Right cardiac atrium (tissue), 5 donors: Measurements from ENCODE around the gene NAGLU. TPM values are rescaled to one million over a fixed set of nuclear protein-coding genes. Genes with fewer than 3 reads are reported as not detected.
"Not testable (repeated sequence)": the region's sequence is repeated elsewhere in the genome, so short reads cannot be mapped to it uniquely, and the experiment has no call there.

Source experiments
- ATAC-seq, 2 donors: fragments of 200-7000 bp; cut with Tn5 transposase; one replicate each; pipeline versions ENCODE4 v1.8.0 to v1.9.1; 2020; ENCODE audit warnings: moderate library complexity in 2 of 2, mild to moderate bottlenecking in 1 of 2
- DNase-seq, 3 donors: peaks; one replicate each; pipeline ENCODE4 v3.0.0-alpha.2; 2020
- H3K27ac ChIP-seq: one replicate; pipeline ENCODE4 v1.5.1; 2013; ENCODE audit warnings: mild to moderate bottlenecking, low read length, control low read depth, moderate library complexity
- H3K27me3 ChIP-seq: one replicate; pipeline ENCODE4 v1.6.1; 2013; ENCODE audit not compliant: control insufficient read depth, insufficient read depth
- H3K4me1 ChIP-seq: one replicate; pipeline ENCODE4 v1.6.1; 2013; ENCODE audit warnings: low read length; ENCODE audit not compliant: control insufficient read depth, insufficient read depth
- H3K4me3 ChIP-seq: one replicate; pipeline ENCODE4 v1.5.1; 2013; ENCODE audit warnings: low read length, control low read depth
- H3K9me3 ChIP-seq: one replicate; pipeline ENCODE4 v1.6.1; 2013; ENCODE audit warnings: low read length; ENCODE audit not compliant: control insufficient read depth
- WGBS: extraction: QIAGEN DNeasy Blood & Tissue Kit; methylation state at CpG from one replicate; pipeline ENCODE4 v1.1.7; 2013; 5-methylcytosine and 5-hydroxymethylcytosine counted together
- intact Hi-C, 4 donors: fragments of 100-400 bp; cut with DNase I; formaldehyde crosslinking; loops; one replicate each; pipeline versions ENCODE4 v1.11.0 to v1.14.0; 2022 to 2023
- polyA plus RNA-seq: library from polyadenylated mRNA; stranded (reverse); fragments of 200-250 nt; gene quantifications from one replicate; pipeline ENCODE4 v1.2.3, GENCODE V29; 2013
- total RNA-seq, 4 donors: library from RNA; stranded (reverse); fragmentation: NEBNext Ultra II Directional; extraction: Animal tissue kit (Norgen Biotek cat#: 25700); gene quantifications; one replicate each; pipeline ENCODE4 v1.2.1, GENCODE V29; 2021
- donor health status: healthy with polysubstance abuse.
- donor health status: DM: no; HTN: yes; CAD: no.
- donor health status: DM: no; HTN: no; CAD: no.
- donor health status: DM: no; HTN: yes; CAD: no; lungs with severe emphysema.
- donor health status: DM: yes; HTN: yes; CAD: no.

NAGLU gene
- total and polyA plus RNA-seq, 5 donors, result 11.3 to 18.8 (median 13.7) TPM

DNA sequence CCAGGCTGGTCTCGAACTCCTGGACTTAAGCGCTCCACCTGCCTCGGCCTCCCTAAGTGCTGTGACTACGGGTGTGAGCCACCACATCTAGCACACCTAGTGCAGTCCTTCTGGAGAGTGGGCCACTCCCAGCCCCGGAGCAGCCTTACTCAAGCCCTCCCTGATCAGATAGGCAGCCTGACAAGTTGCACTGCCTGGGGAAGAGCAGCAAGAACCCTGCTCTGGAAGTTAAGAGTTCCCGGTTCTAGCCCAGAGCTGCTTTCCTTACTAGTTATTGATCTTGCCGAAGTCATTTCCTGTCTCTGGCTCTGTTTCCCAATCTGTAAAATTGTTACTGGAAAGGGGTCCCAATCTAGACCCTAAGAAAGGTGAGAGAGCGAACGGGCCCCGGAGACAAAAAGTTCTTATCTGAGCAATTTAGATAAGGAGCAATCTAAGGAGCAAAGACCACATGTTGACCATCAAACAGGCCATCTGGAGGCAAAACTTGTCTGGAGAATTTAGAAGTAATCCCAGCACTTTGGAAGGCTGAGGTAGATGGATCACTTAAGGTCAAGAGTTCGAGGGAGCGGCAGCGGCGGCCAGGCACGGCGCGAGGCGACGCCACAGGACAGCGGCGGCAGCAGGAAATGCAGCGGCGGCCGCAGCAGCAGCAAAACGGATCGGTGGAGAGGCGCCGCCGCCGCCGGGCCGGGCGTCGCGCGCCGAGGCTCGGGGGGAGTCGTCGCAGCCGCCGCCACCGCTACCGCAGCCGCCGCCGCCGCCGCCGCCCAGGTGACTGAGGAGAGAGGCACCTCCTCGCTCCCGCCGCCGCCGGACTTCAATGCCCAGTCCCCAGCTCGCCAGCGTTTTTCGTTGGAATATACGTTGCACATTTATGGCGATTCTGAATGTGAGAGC lies 4.3 kb upstream of the NAGLU start:
- WGBS, result 10% methylated on average over 60 of the region's 60 CpGs
- peak; percentile 61 to 89 (median 88) for DNase-seq
- peak overlapping the region; percentile 86 for H3K27ac ChIP-seq
- peak; percentile 23 to 25 for ATAC-seq
- peak overlapping the region; percentile 71 for H3K4me3 ChIP-seq
- H3K9me3 ChIP-seq, result no peaks in the 10 kb centered on the region
- intact Hi-C loops, result loop anchor here in 1 of 4 donors (5.0 kb wide), 1 partner anchor 224 kb away; no protein-coding TSS in a partner anchor
- H3K27me3 ChIP-seq, result no peaks in the 10 kb centered on the region
- H3K4me1 ChIP-seq, result peaks cover 7% of the 10 kb centered on the region

DNA sequence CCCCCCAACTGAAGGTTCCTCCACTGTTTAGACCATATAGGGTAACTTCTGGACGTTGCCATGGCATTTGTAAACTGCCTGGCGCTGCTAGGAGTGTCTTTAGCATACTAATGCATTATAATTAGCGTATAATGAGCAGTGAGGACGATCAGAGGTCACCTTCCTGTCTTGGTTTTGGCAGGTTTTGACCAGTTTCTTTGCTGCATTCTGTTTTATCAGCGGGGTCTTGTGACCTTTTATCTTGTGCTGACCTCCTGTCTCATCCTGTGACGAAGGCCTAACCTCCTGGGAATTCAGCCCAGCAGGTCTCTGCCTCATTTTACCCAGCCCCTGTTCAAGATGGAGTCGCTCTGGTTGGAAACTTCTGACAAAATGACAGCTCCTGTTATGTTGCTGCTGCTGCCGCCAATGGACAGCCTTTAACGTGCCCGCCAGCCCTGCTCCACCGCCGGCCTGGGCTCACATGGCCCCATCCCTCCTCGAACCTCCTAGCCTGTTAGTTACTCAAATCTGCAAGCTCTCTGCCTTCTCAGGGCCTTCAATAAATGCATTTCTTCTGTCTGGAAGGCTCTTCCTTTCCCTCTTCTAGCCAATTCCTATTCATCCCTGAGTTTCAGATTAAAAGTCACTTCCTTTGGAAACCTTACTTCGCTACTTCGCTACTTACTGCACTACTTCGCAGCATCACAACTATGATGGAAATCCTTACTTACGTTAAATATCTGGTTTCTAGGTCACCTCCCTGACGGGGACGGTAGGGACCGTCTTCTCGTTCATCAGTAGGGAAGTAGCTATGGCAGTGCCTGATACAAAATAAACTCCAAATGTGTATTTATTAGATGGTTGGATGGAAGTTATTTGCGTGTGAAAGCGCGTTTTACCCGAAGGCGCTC lies 640 bp upstream of the NAGLU start:
- ATAC-seq, result no peak
- intact Hi-C loops, result no loop called here
- Histone ChIP-seq H3K9me3 (no peaks in the 10 kb centered on the region), H3K4me1 (peaks cover 7% of the 10 kb centered on the region), H3K27ac (peak overlapping the region; percentile 92), H3K4me3 (peak overlapping the region; percentile 88), H3K27me3 (no peaks in the 10 kb centered on the region)
- 31% methylated on average over 26 of the region's 26 CpGs for WGBS
- DNase-seq, result peak; percentile 12 to 66 (median 63)

DNA sequence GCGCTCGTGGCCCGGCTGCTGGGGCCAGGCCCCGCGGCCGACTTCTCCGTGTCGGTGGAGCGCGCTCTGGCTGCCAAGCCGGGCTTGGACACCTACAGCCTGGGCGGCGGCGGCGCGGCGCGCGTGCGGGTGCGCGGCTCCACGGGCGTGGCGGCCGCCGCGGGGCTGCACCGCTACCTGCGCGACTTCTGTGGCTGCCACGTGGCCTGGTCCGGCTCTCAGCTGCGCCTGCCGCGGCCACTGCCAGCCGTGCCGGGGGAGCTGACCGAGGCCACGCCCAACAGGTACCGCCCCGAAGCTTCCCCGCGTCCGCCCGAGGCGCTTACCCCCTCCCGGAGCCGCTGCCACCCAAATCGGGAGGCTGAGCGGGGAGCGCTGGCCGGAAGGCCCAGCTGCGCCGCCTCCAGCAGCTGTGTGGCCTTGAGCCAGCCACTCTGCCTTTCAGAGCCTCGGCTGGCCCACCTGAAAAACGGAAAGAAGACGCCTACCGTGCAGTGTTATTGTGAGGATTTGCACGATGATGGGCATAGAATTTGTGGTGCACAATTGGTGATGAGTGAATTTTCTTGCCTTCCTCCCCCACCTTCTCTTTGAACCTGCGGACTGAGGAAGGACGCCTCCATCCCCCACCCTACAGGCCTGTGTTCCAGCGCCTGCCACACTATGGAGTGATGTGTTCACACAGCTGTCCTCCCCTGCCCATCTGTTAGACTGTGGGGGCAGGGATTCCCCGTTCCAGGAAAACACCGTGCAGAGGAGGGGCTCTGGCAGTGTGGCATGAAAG lies 523 bp downstream of the NAGLU start:
- peak overlapping the region; percentile 92 for H3K27ac ChIP-seq
- peaks cover 7% of the 10 kb centered on the region for H3K4me1 ChIP-seq
- no peaks in the 10 kb centered on the region for H3K27me3 ChIP-seq
- 1% methylated on average over 65 of the region's 65 CpGs for WGBS
- ATAC-seq (peak; percentile 69 to 78), DNase-seq (peak; percentile 86 to 94 (median 94))
- H3K4me3 ChIP-seq, result peak overlapping the region; percentile 88
- intact Hi-C loops, result no loop called here
- no peaks in the 10 kb centered on the region for H3K9me3 ChIP-seq

DNA sequence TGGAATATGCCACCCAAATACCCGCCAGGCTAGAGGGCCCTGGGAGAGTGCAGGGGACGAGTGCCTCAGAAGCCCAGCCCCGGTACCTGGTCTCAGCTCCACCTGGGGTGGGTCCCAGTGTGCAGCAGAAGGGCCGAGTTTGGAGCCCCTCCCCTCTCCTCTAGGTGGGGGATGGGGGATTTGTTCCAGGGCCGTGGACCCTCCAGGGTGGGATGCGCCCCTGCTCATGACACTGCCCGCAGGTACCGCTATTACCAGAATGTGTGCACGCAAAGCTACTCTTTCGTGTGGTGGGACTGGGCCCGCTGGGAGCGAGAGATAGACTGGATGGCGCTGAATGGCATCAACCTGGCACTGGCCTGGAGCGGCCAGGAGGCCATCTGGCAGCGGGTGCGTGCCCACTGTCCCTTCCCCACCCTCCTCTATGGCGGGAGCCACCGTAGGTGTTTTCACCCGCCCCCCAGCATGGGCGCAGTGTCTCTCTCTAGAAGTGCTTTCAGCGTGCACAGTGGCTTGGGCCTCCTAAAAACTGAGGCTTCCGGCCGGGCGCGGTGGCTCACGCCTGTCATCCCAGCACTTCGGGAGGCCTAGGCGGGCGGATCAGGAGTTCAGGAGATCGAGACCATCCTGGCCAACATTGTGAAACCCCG lies 1.2 kb downstream of the NAGLU start:
- H3K27me3 ChIP-seq, result no peaks in the 10 kb centered on the region
- DNase-seq (peak; percentile 26 to 69 (median 56)), ATAC-seq (peak; percentile 4 to 8)
- H3K9me3 ChIP-seq, result no peaks in the 10 kb centered on the region
- peak overlapping the region; percentile 88 for H3K4me3 ChIP-seq
- WGBS, result 87% methylated on average over 30 of the region's 31 CpGs
- peak overlapping the region; percentile 92 for H3K27ac ChIP-seq
- H3K4me1 ChIP-seq, result peaks cover 7% of the 10 kb centered on the region
- intact Hi-C loops, result no loop called here

DNA sequence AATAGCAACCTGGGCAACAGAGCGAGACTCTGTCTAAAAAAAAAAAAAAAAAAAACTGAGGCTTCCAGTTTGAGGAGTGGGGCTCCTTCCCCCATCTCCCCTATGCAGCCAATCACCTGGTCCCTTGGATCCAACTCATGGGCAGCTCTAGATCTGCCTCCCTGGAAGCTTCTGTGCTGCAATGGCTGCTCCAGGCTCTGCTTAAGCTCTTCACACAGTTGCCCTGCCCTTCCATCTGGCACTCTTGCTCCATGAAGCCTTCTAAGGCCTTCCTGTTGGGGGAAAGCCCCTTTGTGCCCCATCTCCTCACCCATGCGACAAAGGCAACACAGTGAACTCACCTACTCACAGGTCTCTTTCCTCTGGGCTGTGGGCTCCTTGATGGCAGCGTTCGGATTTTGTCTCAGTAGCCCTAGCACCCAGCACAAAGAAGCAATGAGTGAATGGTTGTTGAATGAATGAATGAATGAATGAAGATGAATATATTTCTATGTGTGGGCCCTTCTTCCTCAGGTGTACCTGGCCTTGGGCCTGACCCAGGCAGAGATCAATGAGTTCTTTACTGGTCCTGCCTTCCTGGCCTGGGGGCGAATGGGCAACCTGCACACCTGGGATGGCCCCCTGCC lies 1.9 kb downstream of the NAGLU start:
- Histone ChIP-seq H3K4me1 (peaks cover 7% of the 10 kb centered on the region), H3K4me3 (no peak overlapping the region), H3K27ac (no peak overlapping the region), H3K27me3 (no peaks in the 10 kb centered on the region), H3K9me3 (no peaks in the 10 kb centered on the region)
- 97% methylated on average over 5 of the region's 5 CpGs for WGBS
- DNase-seq (peak; percentile 4 to 43 (median 36)), ATAC-seq (no peak)
- intact Hi-C loops, result no loop called here

DNA sequence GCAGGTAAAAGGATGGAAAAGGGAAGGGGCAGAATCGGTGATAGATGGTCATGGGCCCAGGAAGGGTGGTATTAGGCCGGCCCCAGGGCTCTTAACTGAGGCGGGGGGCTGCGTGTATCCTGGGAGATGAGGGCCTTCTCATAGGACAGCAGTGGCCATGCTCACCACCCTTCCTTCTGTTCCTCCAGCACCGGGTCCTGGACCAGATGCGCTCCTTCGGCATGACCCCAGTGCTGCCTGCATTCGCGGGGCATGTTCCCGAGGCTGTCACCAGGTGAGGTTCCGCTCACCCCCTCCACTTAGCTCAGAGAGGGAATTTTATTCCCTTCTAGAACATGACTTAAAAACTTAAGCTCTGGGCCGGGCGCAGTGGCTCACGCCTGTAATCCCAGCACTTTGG lies 2.4 kb downstream of the NAGLU start:
- Histone ChIP-seq H3K27me3 (no peaks in the 10 kb centered on the region), H3K4me1 (peaks cover 7% of the 10 kb centered on the region), H3K27ac (no peak overlapping the region), H3K4me3 (no peak overlapping the region), H3K9me3 (no peaks in the 10 kb centered on the region)
- ATAC-seq (no peak), DNase-seq (peak in 2 of 3 donors; percentile 10 to 28)
- WGBS, result 95% methylated on average over 14 of the region's 14 CpGs
- intact Hi-C loops, result no loop called here

DNA sequence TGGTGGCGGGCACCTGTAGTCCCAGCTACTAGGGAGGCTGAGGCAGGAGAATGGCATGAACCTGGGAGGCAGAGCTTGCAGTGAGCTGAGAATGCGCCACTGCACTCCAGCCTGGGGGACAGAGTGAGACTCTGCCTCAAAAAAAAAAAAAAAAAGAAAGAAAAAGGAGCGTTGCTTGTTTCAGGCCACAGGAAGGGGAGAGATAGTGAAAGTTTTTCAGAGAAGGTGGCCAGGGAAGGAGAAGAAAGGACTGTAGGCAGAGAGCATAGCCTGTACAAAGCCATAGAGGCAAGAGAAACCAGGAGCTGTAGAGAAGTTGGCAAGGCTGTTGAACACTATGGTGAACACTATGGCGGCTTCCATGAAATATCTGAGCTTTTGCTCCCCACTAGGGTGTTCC lies 4.5 kb downstream of the NAGLU start:
- intact Hi-C loops, H3K9me3 ChIP-seq, H3K27ac ChIP-seq, H3K4me1 ChIP-seq, H3K27me3 ChIP-seq, ATAC-seq, H3K4me3 ChIP-seq: not testable (repeated sequence)
- WGBS, result 88% methylated on average over 4 of the region's 4 CpGs
- DNase-seq, result peak in 1 of 3 donors; percentile 1

DNA sequence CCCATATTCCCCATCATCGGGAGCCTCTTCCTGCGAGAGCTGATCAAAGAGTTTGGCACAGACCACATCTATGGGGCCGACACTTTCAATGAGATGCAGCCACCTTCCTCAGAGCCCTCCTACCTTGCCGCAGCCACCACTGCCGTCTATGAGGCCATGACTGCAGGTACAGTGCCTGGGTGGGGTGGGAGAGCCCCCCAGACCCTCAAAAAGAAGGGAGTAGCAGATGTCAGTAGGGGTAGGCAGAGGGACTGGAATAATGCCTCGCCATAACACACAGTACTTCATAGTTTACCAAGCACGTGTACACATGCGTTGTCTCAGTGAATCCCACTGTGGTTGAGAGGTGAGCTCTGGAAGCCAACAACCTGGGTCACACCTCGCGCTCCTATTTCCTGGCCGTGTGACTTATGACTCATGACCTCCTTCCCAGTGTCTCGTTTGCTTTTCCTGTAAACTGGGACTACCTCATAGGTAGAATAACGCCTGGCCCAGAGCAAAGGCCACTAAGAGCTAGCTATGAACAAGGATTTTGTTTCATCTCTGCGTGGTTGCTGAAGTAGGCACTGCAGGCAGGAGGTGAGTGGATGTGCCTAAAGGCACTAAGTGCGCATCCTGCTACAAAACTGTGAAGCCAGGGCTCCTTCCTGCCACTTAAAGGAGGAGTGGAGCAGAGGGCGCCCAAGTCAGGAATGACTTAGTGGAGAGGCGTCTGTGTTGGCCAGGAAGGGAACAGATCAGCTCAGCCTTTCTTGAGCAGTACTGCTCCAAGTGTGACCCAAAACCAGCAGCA lies 5.2 kb downstream of the NAGLU start:
- no peak for ATAC-seq
- peak in 2 of 3 donors; percentile 2 to 34 for DNase-seq
- 78% methylated on average over 17 of the region's 17 CpGs for WGBS
- Histone ChIP-seq H3K9me3 (no peaks in the 10 kb centered on the region), H3K4me1 (no peaks in the 10 kb centered on the region), H3K27me3 (no peaks in the 10 kb centered on the region), H3K27ac (no peak overlapping the region), H3K4me3 (no peak overlapping the region)
- intact Hi-C loops, result no loop called here

DNA sequence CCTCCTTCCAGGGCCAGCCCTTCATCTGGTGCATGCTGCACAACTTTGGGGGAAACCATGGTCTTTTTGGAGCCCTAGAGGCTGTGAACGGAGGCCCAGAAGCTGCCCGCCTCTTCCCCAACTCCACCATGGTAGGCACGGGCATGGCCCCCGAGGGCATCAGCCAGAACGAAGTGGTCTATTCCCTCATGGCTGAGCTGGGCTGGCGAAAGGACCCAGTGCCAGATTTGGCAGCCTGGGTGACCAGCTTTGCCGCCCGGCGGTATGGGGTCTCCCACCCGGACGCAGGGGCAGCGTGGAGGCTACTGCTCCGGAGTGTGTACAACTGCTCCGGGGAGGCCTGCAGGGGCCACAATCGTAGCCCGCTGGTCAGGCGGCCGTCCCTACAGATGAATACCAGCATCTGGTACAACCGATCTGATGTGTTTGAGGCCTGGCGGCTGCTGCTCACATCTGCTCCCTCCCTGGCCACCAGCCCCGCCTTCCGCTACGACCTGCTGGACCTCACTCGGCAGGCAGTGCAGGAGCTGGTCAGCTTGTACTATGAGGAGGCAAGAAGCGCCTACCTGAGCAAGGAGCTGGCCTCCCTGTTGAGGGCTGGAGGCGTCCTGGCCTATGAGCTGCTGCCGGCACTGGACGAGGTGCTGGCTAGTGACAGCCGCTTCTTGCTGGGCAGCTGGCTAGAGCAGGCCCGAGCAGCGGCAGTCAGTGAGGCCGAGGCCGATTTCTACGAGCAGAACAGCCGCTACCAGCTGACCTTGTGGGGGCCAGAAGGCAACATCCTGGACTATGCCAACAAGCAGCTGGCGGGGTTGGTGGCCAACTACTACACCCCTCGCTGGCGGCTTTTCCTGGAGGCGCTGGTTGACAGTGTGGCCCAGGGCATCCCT lies 7.4 kb downstream of the NAGLU start:
- H3K27me3 ChIP-seq, result no peaks in the 10 kb centered on the region
- no peaks in the 10 kb centered on the region for H3K9me3 ChIP-seq
- 92% methylated on average over 39 of the region's 39 CpGs for WGBS
- intact Hi-C loops, result no loop called here
- no peak overlapping the region for H3K27ac ChIP-seq
- DNase-seq (peak in 1 of 3 donors; percentile 55), ATAC-seq (no peak)
- no peak overlapping the region for H3K4me3 ChIP-seq
- H3K4me1 ChIP-seq, result no peaks in the 10 kb centered on the region
